HUDEP-2 (cell line): ENCODE data around the gene HPSE.

ENCODE experiments used
- DNase-seq, 76 experiments: peaks; one replicate each; lab custom pipeline; 2025; ENCODE audit not compliant: unreplicated experiment in 76 of 76; lab: John Stamatoyannopoulos, UW

HPSE gene

GRCh38 chr4:83251447-83251830, 83.2 kb downstream of the HPSE start:
- no peak for DNase-seq

- no peak for DNase-seq
Observed at GRCh38 chr4:83250687-83251446, 83.8 kb downstream of the HPSE start.

GRCh38 chr4:83248486-83248885, 86.2 kb downstream of the HPSE start:
- DNase-seq: no peak

GRCh38 chr4:83247415-83248357, 87.0 kb downstream of the HPSE start:
- DNase-seq: no peak
